C4-2B (cell line): Measurements from ENCODE around the gene ZNF419.
"Not testable (repeated sequence)": the region's sequence is repeated elsewhere in the genome, so short reads cannot be mapped to it uniquely, and the experiment has no call there.

Experiments used
- H3K27ac ChIP-seq: fragments of 450-650 bp; 2 replicates; pipeline ENCODE4 v1.5.1; 2017
- ZFX ChIP-seq: fragments of 450-650 bp; IDR thresholded peaks from 2 replicates; pipeline ENCODE4 v1.6.1; 2017
- TF ChIP-seq, protein P1 (sequence below): fragments of 450-650 bp; conservative IDR thresholded peaks from 2 replicates; pipeline ENCODE4 v1.5.1; 2017; ENCODE audit warnings: mild to moderate bottlenecking

Gene ZNF419

GRCh38 chr19:57512845-57513244 is 25.3 kb downstream of the ZNF419 start:
- TF ChIP-seq, protein P1, sequence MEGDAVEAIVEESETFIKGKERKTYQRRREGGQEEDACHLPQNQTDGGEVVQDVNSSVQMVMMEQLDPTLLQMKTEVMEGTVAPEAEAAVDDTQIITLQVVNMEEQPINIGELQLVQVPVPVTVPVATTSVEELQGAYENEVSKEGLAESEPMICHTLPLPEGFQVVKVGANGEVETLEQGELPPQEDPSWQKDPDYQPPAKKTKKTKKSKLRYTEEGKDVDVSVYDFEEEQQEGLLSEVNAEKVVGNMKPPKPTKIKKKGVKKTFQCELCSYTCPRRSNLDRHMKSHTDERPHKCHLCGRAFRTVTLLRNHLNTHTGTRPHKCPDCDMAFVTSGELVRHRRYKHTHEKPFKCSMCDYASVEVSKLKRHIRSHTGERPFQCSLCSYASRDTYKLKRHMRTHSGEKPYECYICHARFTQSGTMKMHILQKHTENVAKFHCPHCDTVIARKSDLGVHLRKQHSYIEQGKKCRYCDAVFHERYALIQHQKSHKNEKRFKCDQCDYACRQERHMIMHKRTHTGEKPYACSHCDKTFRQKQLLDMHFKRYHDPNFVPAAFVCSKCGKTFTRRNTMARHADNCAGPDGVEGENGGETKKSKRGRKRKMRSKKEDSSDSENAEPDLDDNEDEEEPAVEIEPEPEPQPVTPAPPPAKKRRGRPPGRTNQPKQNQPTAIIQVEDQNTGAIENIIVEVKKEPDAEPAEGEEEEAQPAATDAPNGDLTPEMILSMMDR = no peak
- no peak for TF ChIP-seq ZFX
- H3K27ac ChIP-seq = no peak overlapping the region

- TF ChIP-seq, protein P1 = no peak
- no peak for TF ChIP-seq ZFX
- H3K27ac ChIP-seq = no peak overlapping the region
These were observed 27.7 kb downstream of the ZNF419 start for GRCh38 chr19:57515255-57515654.

- H3K27ac ChIP-seq = not testable (repeated sequence)
These were observed 30.5 kb downstream of the ZNF419 start for GRCh38 chr19:57518021-57518420.

- peak within 1 kb of the TSS; percentile 83 for H3K27ac ChIP-seq
- TF ChIP-seq, protein P1 = no peak
- no peak for TF ChIP-seq ZFX
These were observed 39.8 kb downstream of the ZNF419 start, which contains the start of gene ZNF549 for GRCh38 chr19:57527136-57527881. Gene ZNF549, plus strand, starts transcription at chr19:57527356. Its CDS starts 218 bp downstream, at chr19:57527574.

- TF ChIP-seq, protein P1 = no peak
These were observed 50.5 kb downstream of the ZNF419 start for GRCh38 chr19:57537953-57538547.

More at GRCh38 chr19:57537953-57538547, 50.5 kb downstream of the ZNF419 start:
- no peak overlapping the region for H3K27ac ChIP-seq
